Upper lobe of left lung (tissue), 6 donors: ENCODE results near the gene LOX. TPM values are rescaled to one million over a fixed set of nuclear protein-coding genes. Genes with fewer than 3 reads are reported as not detected.

ENCODE experiments used
- ATAC-seq, 2 donors: fragments of 200-7000 bp; cut with Tn5 transposase; one replicate each; pipeline ENCODE4 v1.9.1; 2022; ENCODE audit warnings: mild to moderate bottlenecking in 2 of 2, moderate library complexity in 2 of 2; ENCODE audit not compliant: low FRiP score in 2 of 2
- DNase-seq, 2 donors: peaks; one replicate each; pipeline ENCODE4 v3.0.0-alpha.2; 2019 to 2020
- H3K27ac ChIP-seq, 4 donors: fragments of 200-600 bp; sonication (generic); one replicate each; pipeline ENCODE4 v1.5.1; 2016 to 2019
- H3K27me3 ChIP-seq, 4 donors: fragments of 200-600 bp; sonication (generic); one replicate each; pipeline ENCODE4 v1.5.1; 2017 to 2019
- H3K36me3 ChIP-seq, 4 donors: fragments of 200-600 bp; sonication (generic); one replicate each; pipeline ENCODE4 v1.5.1; 2016 to 2019
- H3K4me1 ChIP-seq, 4 donors: fragments of 200-600 bp; sonication (generic); one replicate each; pipeline ENCODE4 v1.5.1; 2018 to 2019
- H3K4me3 ChIP-seq, 4 donors: fragments of 200-600 bp; sonication (generic); one replicate each; pipeline ENCODE4 v1.5.1; 2017 to 2019; ENCODE audit warnings: mild to moderate bottlenecking in 2 of 4, moderate library complexity in 1 of 4
- H3K9me3 ChIP-seq, 4 donors: fragments of 200-600 bp; sonication (generic); one replicate each; pipeline ENCODE4 v1.5.1; 2018 to 2019
- EP300 ChIP-seq, 4 donors: sonication (generic); formaldehyde crosslinking; IDR thresholded peaks; one replicate each; pipeline ENCODE4 v1.5.1; 2017; ENCODE audit warnings: antibody characterized with exemption in 4 of 4, control low read depth in 2 of 4
- POLR2A ChIP-seq, 4 donors: fragments of 450-650 bp; IDR thresholded peaks; one replicate each; pipeline ENCODE4 v1.5.1; 2016 to 2017; ENCODE audit warnings: antibody characterized with exemption in 4 of 4, mild to moderate bottlenecking in 2 of 4
- POLR2AphosphoS5 ChIP-seq, 2 donors: sonication (generic); formaldehyde crosslinking; IDR thresholded peaks; one replicate each; pipeline ENCODE4 v1.5.1; 2017; ENCODE audit warnings: antibody characterized with exemption in 2 of 2
- WGBS, 2 donors: methylation state at CpG; one replicate each; pipeline ENCODE4 v1.1.5; 2017 to 2018; 5-methylcytosine and 5-hydroxymethylcytosine counted together
- total RNA-seq, 6 donors: library from RNA; depleted of rRNA in 4 of 6; stranded (reverse); fragments of >200 nt in 4 of 6; gene quantifications; one replicate each; pipeline versions ENCODE4 v1.1.0 to v1.2.1, GENCODE V29; 2016 to 2021
- TF ChIP-seq, protein P1 (sequence below), 6 experiments: fragments of 450-650 bp in 4 of 6; fragments of 200-600 bp in 2 of 6; sonication (generic) in 2 of 6; IDR thresholded peaks; one replicate each; pipeline ENCODE4 v1.5.1; 2016 to 2019; ENCODE audit warnings: antibody characterized with exemption in 6 of 6
- donor health status: DM: no; HTN: no; CAD: no; lungs with moderate emphysema.
- donor health status: DM: no; HTN: yes; CAD: no; lungs with severe emphysema.

LOX gene
- total RNA-seq, 6 donors from 2014 or later, result 5.2 to 48.7 (median 23.9) TPM

- Histone ChIP-seq H3K36me3 (no peaks in the 10 kb centered on the region), H3K4me3 (no peak overlapping the region), H3K27me3 (no peaks in the 10 kb centered on the region), H3K27ac (no peak overlapping the region), H3K9me3 (no peaks in the 10 kb centered on the region), H3K4me1 (no peaks in the 10 kb centered on the region)
- TF ChIP-seq, protein P1, sequence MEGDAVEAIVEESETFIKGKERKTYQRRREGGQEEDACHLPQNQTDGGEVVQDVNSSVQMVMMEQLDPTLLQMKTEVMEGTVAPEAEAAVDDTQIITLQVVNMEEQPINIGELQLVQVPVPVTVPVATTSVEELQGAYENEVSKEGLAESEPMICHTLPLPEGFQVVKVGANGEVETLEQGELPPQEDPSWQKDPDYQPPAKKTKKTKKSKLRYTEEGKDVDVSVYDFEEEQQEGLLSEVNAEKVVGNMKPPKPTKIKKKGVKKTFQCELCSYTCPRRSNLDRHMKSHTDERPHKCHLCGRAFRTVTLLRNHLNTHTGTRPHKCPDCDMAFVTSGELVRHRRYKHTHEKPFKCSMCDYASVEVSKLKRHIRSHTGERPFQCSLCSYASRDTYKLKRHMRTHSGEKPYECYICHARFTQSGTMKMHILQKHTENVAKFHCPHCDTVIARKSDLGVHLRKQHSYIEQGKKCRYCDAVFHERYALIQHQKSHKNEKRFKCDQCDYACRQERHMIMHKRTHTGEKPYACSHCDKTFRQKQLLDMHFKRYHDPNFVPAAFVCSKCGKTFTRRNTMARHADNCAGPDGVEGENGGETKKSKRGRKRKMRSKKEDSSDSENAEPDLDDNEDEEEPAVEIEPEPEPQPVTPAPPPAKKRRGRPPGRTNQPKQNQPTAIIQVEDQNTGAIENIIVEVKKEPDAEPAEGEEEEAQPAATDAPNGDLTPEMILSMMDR (IDR thresholded peaks at IDR 0.05), result no peak
- no peak for TF ChIP-seq EP300 (IDR thresholded peaks at IDR 0.05)
- TF ChIP-seq POLR2AphosphoS5 (IDR thresholded peaks at IDR 0.05), result no peak
- no peak for TF ChIP-seq POLR2A (IDR thresholded peaks at IDR 0.05)
- ATAC-seq (no peak), DNase-seq (no peak)
- 92 to 96% methylated on average over 3 of the region's 3 CpGs for WGBS, 2 donors
Observed at GRCh38 chr5:122051569-122051968, 26.5 kb downstream of the LOX start.

GRCh38 chr5:122050959-122051358 is 27.1 kb downstream of the LOX start:
- no peak overlapping the region for H3K27ac ChIP-seq
- DNase-seq (no peak), ATAC-seq (no peak)
- H3K36me3 ChIP-seq, result no peaks in the 10 kb centered on the region
- no peaks in the 10 kb centered on the region for H3K27me3 ChIP-seq
- no peaks in the 10 kb centered on the region for H3K9me3 ChIP-seq
- H3K4me3 ChIP-seq, result no peak overlapping the region
- H3K4me1 ChIP-seq, result no peaks in the 10 kb centered on the region
- TF ChIP-seq, protein P1 (IDR thresholded peaks at IDR 0.05), result no peak
- TF ChIP-seq POLR2A (IDR thresholded peaks at IDR 0.05) (no peak), POLR2AphosphoS5 (IDR thresholded peaks at IDR 0.05) (no peak), EP300 (IDR thresholded peaks at IDR 0.05) (no peak)

- WGBS, 2 donors, result 86 to 88% methylated on average over 3 of the region's 3 CpGs
- no peak for DNase-seq
Observed at GRCh38 chr5:122040636-122041302, 37.3 kb downstream of the LOX start.

GRCh38 chr5:122036326-122036725 is 41.7 kb downstream of the LOX start:
- Histone ChIP-seq H3K9me3 (no peaks in the 10 kb centered on the region), H3K4me1 (no peaks in the 10 kb centered on the region), H3K27me3 (no peaks in the 10 kb centered on the region), H3K4me3 (no peak overlapping the region), H3K36me3 (no peaks in the 10 kb centered on the region), H3K27ac (no peak overlapping the region)
- ATAC-seq (no peak), DNase-seq (no peak)
- TF ChIP-seq, protein P1 (IDR thresholded peaks at IDR 0.05), result no peak
- TF ChIP-seq POLR2A (IDR thresholded peaks at IDR 0.05), result no peak
- no peak for TF ChIP-seq EP300 (IDR thresholded peaks at IDR 0.05)
- TF ChIP-seq POLR2AphosphoS5 (IDR thresholded peaks at IDR 0.05), result no peak
- 77 to 91% methylated on average over 4 of the region's 4 CpGs for WGBS, 2 donors

More at GRCh38 chr5:122040636-122041302, 37.3 kb downstream of the LOX start:
- Histone ChIP-seq H3K36me3 (no peaks in the 10 kb centered on the region), H3K27ac (no peak overlapping the region), H3K4me3 (no peak overlapping the region), H3K27me3 (no peaks in the 10 kb centered on the region), H3K4me1 (no peaks in the 10 kb centered on the region), H3K9me3 (peaks cover 0 to 9% (median 3%) of the 10 kb centered on the region in 4 donors)
- TF ChIP-seq POLR2A (IDR thresholded peaks at IDR 0.05), result no peak
- no peak for TF ChIP-seq POLR2AphosphoS5 (IDR thresholded peaks at IDR 0.05)
- TF ChIP-seq, protein P1 (IDR thresholded peaks at IDR 0.05), result no peak
- ATAC-seq, result no peak

GRCh38 chr5:122035913-122036312 is 42.1 kb downstream of the LOX start:
- no peak for ATAC-seq
- H3K9me3 ChIP-seq, result no peaks in the 10 kb centered on the region
- H3K4me1 ChIP-seq, result no peaks in the 10 kb centered on the region
- H3K36me3 ChIP-seq, result no peaks in the 10 kb centered on the region
- no peak overlapping the region for H3K27ac ChIP-seq
- TF ChIP-seq, protein P1 (IDR thresholded peaks at IDR 0.05), result no peak
- TF ChIP-seq EP300 (IDR thresholded peaks at IDR 0.05), result no peak
- TF ChIP-seq POLR2AphosphoS5 (IDR thresholded peaks at IDR 0.05), result no peak
- no peak for TF ChIP-seq POLR2A (IDR thresholded peaks at IDR 0.05)
- no peaks in the 10 kb centered on the region for H3K27me3 ChIP-seq
- 55 to 78% methylated on average over 2 of the region's 2 CpGs for WGBS, 2 donors
- no peak for DNase-seq
- H3K4me3 ChIP-seq, result no peak overlapping the region
